NCI-H1694 (cell line): ENCODE results near the gene CHRNA1.

Source experiments
- DNase-seq: peaks from one replicate; lab custom pipeline; 2025; lab: John Stamatoyannopoulos, UW

The CHRNA1 gene

DNA sequence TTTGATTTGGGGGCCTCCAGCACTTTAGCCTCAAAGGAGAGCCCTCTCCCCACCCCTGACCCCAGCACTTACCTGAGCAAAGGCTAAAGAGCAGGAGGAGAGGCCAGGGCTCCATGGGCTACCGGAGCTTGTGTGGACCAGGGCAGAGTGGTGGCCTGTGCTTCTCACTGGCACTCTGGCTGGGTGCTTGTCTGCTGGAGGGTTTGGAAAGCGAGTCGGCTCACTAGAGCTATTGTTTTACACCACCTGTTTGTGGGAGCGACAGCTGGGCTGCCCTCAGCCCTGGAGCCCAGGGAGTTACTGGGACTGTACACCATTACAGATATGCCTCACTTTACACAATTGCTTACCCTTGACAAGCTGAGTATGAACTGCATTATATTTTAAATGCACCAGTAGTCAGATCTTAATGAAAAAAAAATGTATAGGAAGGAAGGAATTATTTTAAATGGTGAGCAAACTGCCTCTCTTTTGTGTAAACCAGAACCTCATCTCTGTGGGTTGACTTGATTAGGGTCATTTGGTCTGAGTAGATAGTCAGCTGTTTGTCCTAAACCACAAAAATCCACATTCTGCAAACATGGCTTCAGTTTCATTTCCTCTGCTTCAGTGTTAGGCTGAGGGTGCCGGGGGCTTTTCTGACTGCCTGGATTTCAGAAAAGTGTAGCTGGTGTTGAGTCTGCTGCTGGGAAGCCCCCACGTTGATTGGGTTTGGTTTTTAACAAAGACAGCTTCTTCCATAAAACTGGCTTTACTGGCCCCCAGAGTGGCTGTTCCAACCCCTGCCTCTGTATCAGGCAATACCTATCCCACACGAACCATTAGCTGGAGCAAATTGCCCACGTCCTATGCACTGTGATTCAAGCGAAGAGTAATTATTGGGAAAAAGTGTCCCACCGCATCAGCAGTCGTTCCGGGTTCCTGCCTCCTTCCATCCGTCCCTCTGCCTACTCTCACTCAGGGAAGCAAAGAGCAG lies at the start of gene CHRNA1:
CHRNA1 (minus strand) TSS at position 193 of the 976 bp plus-strand sequence; CDS start at position 115, 78 bp downstream.
- DNase-seq: peak; percentile 71

DNA sequence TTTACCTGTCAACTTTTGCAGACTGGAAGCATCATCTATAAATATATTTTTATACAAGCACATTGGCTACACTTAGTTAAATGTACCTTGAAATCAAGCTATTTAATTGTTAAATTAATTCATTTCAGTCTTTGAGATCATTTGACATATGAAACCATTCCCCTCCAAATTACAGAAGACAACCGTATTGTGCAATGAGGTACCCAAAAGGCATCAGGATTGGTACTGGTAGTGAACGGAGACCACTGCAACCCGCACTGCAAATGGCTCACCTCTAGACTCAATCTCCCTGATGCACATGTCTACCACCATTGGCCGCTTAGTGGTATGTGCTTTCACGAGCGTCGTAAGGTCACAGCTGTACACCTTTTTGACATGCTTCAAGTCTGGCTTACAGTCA lies 47.8 kb upstream of the CHRNA1 start:
- DNase-seq: no peak

DNA sequence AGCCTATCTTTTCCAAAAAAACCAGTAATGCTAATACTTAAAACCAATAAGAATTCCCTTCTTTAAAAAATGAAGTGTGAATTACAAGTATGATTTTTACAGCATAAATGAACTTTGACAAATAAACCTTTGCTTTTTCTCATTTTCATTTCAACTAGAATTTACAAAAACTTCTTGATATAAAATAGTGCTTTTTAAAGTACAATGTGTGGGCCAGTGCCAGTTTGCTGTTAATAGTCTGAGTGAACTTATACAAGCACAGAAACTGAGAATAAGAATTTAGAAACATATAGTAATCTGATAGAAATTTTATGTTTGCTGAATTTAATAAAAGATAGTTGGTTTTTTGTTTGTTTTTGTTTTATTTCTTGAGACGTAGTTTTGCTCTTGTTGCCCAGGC lies 43.7 kb upstream of the CHRNA1 start:
- no peak for DNase-seq

DNA sequence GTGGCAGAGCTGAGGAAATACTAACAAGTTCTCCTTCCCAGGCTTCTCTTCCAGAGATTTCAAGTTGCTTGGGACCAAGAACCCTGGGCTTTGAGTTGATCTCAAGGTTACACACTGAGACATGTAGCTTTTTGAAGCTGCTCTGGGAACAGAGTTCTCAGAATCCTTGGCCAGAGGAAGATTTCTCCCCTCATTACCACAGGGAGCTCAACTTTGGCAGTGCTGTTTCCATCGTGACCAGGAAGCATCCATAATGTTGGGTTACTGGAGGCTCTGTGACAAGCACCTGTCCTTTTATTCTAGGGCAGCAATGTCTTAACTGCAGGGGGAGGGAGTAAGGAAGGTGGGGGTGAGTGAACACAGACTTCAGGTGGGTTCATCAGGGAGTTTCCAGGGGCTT lies 41.5 kb upstream of the CHRNA1 start:
- DNase-seq: no peak

DNA sequence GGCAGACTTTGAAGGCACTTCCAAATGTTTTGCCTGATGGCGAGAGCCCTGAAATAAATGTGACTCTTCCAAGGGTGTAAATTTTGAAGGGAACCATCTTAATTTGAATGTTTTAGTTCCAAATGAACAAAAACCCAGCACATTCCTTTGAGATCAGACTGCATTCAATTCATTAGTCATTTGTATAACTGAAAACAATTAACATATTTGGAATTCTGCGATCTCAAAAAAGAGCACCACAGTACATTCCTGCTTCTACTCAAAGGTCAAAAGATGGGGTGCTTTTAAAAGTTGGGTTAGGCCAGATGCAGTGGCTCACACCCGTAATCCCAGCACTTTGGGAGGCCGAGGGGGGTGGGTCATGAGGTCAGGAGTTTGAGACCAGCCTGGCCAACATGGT lies 38.2 kb upstream of the CHRNA1 start:
- DNase-seq: no peak

DNA sequence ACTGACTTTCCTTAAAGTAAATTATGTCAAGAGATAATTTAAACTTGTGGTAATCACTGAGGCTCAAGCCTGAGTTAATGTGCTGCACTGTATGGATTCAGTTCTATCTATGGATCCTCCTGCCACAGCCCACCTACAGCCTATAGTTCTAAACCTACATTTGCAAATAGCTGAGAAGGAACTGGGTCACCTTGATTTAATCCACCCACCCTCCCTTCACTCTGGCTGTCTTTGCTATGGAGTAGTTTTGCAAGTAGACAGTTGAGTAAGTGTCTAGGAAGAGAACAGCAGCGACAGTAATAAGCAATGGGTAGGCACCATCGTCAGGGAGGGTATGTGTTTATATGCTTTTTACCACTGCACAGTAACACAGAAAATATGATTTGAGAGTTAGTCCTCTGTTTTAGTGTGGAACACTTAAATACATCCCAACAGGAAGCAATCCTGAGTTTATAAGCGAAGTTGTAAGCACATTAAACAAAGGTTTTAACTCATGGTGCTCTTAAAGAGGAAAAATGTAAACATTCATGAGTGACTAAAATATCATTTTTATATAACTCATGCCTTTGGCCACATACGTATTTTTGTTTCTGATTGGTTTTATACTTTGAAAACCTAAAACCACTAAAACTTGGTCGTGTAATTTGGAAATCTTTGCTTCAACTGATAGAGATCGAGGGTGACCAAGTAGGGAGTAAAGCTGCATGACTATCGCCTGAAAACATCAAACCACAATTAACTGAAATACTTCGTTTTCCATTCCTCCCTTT lies 36.3 kb upstream of the CHRNA1 start:
- DNase-seq: no peak

DNA sequence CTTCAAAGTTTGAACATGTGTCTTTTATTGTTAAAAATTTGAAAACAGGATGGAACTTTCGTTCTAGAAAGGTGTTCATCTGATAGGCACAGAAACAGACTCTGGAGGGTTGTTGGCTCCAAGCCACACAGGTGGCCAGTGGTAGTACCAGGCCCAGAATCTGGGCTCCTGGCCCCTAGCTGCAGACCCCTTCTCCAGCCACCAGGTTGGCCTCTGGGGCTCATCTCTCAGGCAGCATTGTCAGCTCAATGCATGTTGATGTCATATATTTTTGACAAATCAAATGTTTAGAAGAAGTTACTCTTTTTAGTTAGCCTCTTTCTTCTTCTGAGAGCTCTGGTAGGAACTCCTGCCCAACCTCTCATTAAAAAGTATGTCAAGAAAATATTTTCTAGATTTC lies 34.5 kb upstream of the CHRNA1 start:
- no peak for DNase-seq

DNA sequence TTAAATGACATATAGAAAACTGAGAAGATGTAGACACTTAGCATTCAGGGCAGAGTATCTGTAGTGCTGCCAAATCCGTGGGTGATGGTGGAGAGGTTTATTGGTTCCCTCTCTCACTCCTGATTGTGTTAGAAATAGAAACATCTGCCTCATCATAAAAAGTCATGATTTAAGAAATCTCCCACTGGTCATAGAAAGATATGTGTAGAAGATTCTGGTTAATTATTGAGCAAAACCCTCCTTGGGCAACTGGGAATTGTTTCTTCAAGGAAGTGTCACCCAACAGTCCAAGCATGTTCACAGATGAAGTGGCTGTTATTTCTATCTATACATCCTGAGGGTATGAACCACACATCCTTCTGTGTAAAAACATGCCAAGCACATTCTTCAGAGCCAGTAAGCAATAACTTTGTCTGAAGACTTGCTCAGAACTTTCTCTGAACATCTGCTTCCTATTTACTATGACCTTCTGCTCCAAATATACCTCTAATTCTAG lies 33.6 kb upstream of the CHRNA1 start:
- no peak for DNase-seq

DNA sequence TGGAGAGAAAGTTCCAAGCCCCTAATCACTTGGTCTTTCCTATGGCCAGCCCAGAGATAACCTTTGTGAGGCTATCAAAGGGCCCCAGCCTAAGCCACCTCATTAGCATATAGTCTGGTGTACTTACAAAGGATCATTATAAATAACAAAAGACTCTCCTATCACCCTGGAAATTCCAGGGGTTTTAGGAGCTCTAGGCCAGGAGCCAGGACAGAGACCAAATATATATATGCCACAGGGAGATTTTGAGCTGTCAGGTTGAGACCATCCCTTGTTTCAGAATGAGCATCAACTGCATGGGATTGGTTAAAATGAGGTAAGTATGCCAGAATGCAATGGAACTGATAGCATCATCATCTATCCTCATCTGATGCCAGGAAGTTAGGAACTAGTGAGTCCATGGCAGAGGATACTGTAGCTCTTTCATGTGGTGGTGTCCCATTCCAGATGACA lies 32.1 kb upstream of the CHRNA1 start:
- DNase-seq: no peak

DNA sequence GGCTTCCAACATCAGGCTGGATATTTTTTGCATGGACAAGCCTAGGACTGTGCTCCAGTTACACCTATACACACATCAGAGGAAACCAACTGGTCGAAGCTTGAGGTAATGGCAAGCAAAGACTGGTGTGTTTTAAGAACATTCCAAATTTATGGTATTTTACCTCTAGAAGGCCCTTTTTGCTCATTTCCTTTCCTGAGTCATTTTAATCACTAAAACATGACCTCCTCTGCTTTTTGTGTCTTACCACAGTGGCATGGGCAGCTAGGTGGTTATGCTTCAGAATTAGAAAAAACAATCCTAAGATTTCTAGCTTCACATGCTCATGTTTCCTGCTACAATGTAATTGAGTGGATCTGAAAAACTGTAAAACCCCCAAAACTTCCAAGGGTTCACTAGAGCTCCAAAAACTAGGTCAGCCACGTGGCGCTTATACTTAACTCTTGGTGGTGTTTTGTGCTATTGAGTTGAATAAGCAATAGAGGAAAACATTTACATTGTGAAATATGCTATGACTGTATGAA lies 30.6 kb upstream of the CHRNA1 start:
- DNase-seq: no peak

DNA sequence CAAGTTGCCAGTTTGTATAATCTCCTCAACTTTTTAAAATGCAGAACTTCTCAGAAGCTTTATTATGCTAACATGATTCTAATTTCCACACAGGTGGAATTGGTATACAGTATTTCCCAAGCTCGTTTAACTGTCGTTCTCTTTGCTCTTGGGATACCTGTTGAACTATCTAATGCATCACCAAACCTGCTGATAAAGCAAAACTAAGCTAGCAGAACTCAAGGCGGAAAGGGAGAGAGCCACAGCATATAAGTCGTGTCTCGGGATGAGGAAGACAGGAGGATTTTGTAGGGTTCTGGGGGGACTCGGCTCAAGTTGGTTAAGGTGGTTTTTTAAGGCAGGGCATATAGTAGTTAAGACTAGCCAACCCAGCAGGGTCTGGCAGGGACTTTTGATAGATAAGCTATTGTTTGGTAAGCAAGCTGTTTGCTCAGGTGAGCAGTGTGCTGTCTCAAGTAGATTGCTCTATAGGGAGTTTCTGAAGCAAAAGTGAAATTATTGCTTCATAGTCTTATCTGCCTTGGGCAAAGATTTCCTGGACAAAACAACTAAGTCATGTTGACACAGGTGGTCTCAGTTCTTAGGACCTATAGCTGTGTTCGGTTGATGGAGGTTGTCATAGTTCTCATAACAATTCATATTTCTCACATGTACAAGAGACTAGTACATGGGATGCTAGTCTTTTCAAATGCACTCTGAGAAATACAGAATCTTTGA lies 28.2 kb upstream of the CHRNA1 start:
- DNase-seq: no peak

DNA sequence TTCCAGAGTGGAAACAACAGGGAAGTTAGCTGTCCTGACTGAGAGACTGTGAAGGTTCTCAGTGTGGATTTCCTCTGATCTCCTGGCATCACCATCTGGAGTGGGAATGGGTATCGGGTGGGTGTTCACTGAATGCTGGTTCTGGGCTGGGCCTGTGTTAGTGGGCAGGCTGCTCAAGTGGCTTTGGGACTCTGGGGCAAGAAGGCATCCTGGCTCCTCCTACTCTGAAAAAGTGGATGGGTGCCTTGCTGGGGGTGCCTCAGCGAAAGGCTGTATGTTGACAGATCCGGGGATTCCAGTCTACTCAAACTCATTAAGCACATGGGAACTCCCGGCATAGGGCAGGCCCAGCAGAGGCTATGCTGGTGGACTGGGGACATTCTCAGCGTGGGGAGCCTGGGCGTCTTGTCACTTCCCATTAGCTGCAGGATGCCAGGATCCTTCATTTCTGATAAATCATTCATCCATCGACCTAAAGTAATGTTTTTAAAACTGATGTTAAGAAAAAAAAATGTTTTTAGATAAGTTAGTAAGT lies 27.5 kb upstream of the CHRNA1 start:
- DNase-seq: no peak

DNA sequence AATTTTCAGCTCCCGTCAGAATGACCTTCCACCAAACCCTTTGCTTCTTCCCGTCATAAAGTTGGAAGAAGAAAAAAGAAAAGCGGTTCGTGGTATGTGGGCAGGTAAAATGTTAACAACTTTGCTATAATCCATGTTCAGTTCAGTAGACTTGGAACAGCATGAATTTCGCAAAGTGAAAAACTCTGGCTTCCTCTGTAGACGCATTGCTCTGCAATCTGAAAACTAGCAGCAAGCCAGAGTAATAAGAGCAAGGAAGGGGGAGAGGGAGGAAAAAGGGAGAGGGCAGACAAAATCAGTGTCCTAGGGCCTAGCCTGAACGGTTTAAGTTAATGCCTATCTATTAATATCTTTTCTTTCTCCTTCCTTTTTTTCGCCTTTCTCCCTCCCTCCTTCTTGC lies 26.7 kb upstream of the CHRNA1 start:
- no peak for DNase-seq

DNA sequence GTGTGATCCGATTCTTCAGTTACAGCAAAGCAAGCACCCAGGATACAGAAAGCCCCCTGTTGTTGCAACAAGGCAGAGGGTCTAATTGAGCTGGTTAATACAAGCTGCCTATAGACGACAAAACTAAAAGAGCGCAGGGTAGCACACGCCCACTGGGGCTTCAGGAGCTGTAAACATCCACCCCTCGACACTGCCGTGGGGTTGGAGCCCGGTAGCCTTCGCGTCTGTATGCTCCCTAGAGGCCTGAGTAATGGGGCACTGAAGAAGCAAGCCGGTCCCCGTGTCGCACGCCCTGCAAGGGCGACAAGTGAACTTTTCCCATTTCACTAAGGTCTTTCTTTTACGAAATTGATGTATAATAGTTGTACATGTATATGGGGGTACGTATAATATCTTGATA lies 24.7 kb upstream of the CHRNA1 start:
- no peak for DNase-seq

DNA sequence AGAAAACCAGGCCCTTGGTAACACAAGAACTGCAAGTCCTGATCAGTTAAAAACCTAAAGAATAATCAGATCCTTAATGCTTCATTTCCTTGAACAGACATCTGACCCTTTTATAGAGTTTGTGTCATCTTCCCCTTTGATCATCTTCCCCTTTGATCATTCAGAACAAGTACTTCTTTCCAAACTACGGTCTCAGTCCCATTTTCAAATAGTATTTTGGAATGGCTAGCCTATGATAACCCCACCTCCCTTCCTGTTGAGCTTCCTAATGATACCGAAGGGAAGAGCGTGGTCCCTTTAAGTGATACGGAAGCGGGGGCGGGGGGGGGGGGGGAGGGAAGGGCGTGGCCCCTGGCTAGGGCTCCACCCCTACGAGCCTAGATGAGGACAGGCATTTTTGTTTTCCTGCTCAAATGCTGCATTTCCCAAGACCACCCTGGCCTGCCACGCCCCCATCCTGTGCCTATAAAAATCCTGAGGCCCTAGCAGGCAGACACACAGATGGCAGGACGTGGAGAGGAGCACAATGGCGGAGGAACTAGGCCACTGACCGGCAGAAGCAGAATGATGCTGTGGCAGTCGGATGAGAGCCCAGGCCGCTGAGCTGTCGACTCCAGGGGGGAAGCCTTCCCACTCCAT lies 24.1 kb upstream of the CHRNA1 start:
- no peak for DNase-seq

DNA sequence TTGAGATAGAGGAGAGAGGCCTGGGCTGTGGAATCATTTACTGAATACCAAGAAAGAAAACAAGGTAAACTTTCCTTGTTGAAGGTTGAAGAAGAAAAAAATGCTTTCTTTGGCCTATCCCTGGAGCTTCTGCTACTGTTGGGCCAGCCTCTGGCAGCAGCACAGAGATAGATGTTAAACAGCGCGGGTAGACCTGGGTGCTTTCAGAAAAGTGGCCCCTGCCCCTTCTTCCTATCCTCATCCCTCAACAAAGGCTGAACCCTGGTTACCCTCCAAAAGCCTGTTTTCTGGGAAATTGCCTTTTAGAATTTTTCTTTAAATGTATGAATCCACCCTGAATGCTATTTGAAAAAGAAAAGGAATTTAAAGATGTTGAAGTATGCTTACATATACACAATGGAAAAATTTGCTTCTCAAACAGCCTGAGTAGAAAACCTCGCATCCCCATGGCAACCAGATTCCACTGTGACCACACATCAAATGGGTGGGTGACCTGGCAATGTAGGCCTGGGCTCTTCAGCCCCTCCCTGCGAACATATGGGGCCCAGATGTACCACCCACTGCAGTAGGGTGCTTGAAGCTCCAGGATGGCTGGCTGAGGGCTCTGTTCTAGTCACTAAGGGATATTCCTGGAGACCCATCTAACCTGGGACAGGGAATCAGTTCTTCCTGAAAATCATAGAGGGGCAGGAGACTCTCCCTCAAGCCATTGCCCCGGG lies 23.4 kb upstream of the CHRNA1 start:
- peak; percentile 57 for DNase-seq

DNA sequence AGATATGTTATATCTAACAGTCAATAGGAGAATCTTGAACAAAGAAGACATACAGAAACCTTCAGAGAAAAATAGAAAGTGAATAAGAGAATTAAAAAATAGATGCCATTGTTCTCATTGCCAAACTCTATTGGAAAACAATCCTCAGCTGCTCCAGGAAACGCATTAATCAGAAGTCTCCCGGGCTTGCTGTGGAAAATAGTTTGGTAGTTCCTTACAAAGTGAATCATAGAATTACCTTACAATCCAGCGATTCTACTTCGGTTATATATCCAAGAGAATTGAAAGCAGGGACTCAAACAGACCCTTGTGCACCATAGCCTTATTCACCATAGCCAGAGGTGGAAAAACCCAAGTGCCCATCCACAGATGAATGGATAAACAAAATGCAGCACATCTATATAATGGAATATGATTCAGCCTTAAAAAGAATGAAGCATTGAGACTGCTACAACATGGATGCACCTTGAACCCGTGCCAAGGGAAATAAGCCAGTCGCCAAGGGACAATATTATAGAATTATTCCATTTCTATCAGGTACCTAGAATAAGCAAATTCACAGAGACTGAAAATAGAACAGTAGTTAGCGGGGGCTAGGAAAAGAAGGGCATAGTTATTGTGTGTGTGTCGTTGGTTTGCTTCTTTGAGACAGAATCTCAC lies 21.9 kb upstream of the CHRNA1 start:
- DNase-seq: no peak

DNA sequence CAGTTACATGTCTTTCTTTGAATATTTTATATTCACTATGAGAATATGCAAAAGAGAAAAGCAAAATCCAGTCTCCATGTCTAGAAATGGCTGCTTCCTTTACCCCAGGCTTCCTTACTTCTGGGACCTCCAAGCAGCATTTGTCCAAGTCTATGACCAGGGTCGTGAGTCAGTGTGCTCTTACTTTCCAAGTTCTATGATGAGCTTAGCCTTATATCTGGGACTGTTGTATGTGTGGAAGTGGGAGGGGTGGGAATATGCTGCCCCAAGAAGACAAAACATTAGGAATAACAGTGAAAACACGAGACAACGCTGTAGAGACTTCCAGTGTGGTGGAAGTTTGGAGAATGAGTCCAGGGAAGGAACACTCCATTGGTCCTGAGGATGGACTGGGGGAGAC lies 21.2 kb upstream of the CHRNA1 start:
- no peak for DNase-seq

DNA sequence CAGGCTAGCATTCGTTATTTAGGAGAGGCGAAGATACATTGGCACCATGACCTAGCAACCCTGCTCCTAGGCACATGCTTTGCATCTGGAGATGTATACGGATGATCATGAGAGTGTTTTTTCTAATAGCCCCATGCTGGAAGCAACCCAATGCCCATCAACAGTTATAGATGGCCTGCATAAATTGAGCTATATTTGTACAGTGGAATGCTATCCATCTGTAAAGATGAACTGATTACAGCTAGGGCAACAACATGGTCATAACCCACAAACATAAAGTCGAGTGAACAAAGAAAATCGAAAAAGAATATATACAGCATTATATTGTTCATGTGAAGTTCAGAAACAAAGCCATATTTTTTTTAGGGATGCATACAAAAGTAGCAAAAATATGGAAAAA lies 20.6 kb upstream of the CHRNA1 start:
- DNase-seq: no peak

DNA sequence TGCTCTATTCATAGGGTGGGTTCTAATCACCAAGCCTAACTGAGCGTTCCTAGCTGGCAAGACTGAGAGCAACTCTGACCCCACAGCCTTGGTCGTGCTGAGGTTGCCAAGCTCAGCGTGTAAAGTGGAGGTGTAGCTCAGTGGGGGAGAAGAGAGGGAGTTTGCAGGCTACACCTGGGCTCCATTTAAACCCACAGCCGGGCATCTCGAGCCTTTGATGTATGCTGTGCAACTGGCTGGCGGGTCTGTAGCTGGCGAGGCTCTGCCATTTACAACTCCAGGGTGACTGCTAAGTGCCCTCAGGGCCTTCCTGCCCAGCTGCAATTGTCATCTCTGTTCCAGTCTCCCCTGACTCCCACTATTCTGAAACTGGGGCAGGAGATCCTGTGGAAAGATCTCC lies 20.0 kb upstream of the CHRNA1 start:
- DNase-seq: no peak
